ENCODE results near the gene PHTF2. TPM values are rescaled to one million over a fixed set of nuclear protein-coding genes. Genes with fewer than 3 reads are reported as not detected.

PHTF2 gene
- total and polyA plus RNA-seq, 2 of the 4 experiments (the other 2 are of a cell fraction) = 28.3 to 69.9 TPM

GRCh38 chr7:77766801-77767605 lies 31.6 kb upstream of the PHTF2 start:
- peak overlapping the region; percentile 38; the same call in 1 of the 2 replicates for H3K4ac ChIP-seq (ENCODE audit: low read depth, low read length)
- H3K4me2 ChIP-seq (ENCODE audit: low read depth, low read length) = no peak overlapping the region
- no peak overlapping the region for H2BK15ac ChIP-seq (ENCODE audit: low read depth, low read length)
- no peaks in the 10 kb centered on the region for H3K9me3 ChIP-seq (ENCODE audit: control insufficient read depth, insufficient read depth, low read length)
- no peaks in the 10 kb centered on the region for H3K27me3 ChIP-seq (ENCODE audit: control insufficient read depth, insufficient read depth, low read length)
- H3K9ac ChIP-seq (ENCODE audit: low read depth, low read length) = no peak overlapping the region
- H4K8ac ChIP-seq (ENCODE audit: low read depth in 2 of 2, low read length in 2 of 2) = no peak overlapping the region
- peaks cover 15 to 45% of the 10 kb centered on the region in 2 experiments for H3K79me1 ChIP-seq (ENCODE audit: low read depth in 1 of 2, low read length in 2 of 2)
- peaks cover 3% of the 10 kb centered on the region for H3K36me3 ChIP-seq (ENCODE audit: control insufficient read depth, insufficient read depth, low read length)
- peaks cover 6% of the 10 kb centered on the region for H3K9me1 ChIP-seq (ENCODE audit: insufficient read depth, low read length)
- no peak overlapping the region for H4K91ac ChIP-seq (ENCODE audit: insufficient read depth, low read depth, low read length)
- H2AFZ ChIP-seq (replicated peaks; ENCODE audit: low read length, poor library complexity) = no peak overlapping the region
- no peak for TF ChIP-seq CHD1 (IDR thresholded peaks at IDR 0.05; ENCODE audit: low read depth, low read length)
- no peak for TF ChIP-seq POLR2A (IDR thresholded peaks at IDR 0.05; ENCODE audit: low read depth, low read length)
- no peak for TF ChIP-seq USF2 (IDR thresholded peaks at IDR 0.05; ENCODE audit: low read depth, low read length)
- TF ChIP-seq MAFK (IDR thresholded peaks at IDR 0.05; ENCODE audit: low read depth, low read length) = no peak
- TF ChIP-seq RCOR1 (IDR thresholded peaks at IDR 0.05; ENCODE audit: insufficient replicate concordance, low read length) = no peak
- TF ChIP-seq NFE2L2 (IDR thresholded peaks at IDR 0.05; ENCODE audit: low read depth, low read length) = no peak
- no peak for TF ChIP-seq MXI1 (IDR thresholded peaks at IDR 0.05; ENCODE audit: borderline replicate concordance, low read depth, low read length)
- no peak for TF ChIP-seq CTCF (conservative IDR thresholded peaks at IDR 0.05; ENCODE audit: low read depth, low read length)
- TF ChIP-seq ELK1 (IDR thresholded peaks at IDR 0.05; ENCODE audit: borderline replicate concordance, low read depth, low read length) = no peak
- no peak for TF ChIP-seq SMC3 (IDR thresholded peaks at IDR 0.05; ENCODE audit: low read depth, low read length)
- TF ChIP-seq CEBPB (IDR thresholded peaks at IDR 0.05; ENCODE audit: low read depth, low read length) = no peak
- no peak for TF ChIP-seq MAZ (IDR thresholded peaks at IDR 0.05; ENCODE audit: borderline replicate concordance, low read depth, low read length)
- H4K5ac ChIP-seq (ENCODE audit: low read depth, low read length) = no peak overlapping the region
- in situ Hi-C loops (cut with MboI; ENCODE audit: low sequenced_read_pairs) (no loop called here), intact Hi-C loops (cut with micrococcal nuclease) (no loop called here), dilution Hi-C loops (cut with HindIII; ENCODE audit: low sequenced_read_pairs, unreplicated experiment) (no loop called here)
- no peak for DNase-seq
- H4K20me1 ChIP-seq (ENCODE audit: insufficient read depth, low read length) = 0 out of 2 replicates have a peak, but pooled peaks cover 7% of the 10 kb centered on the region
- H3K27ac ChIP-seq (ENCODE audit: insufficient read depth, low read length) = no peak overlapping the region
- H3K18ac ChIP-seq (ENCODE audit: low read depth, low read length) = no peak overlapping the region
- no peak overlapping the region for H2BK20ac ChIP-seq (ENCODE audit: low read depth, low read length)
- BruUV-seq (replicated peaks) = no TSS peak
- no peak overlapping the region for H2BK120ac ChIP-seq (ENCODE audit: low read depth, low read length)
- CTCF ChIA-PET = no interaction called here
- POLR2A ChIA-PET (ENCODE audit: unreplicated experiment) = interaction anchor here (0.7 kb wide), 1 partner anchor 145 kb away, joined by 11 read pairs; no protein-coding TSS in a partner anchor
- WGBS, 2 experiments (ENCODE audit: extremely low coverage in 2 of 2, insufficient read length in 1 of 2) = no CpG with 5 or more reads among the region's 6 CpGs
- ATAC-seq (ENCODE audit: low read depth) = no peak
- H3K4me3 ChIP-seq (ENCODE audit: insufficient read depth, low read depth, low read length) = no peak overlapping the region
- H3K4me1 ChIP-seq (ENCODE audit: control insufficient read depth, insufficient read depth, low read length) = peaks cover 2% of the 10 kb centered on the region
- H3K14ac ChIP-seq (replicated peaks; ENCODE audit: low read depth, low read length) = no peak overlapping the region; the same call in 1 of the 2 replicates
- H2AK9ac ChIP-seq (replicated peaks; ENCODE audit: low read depth, low read length, poor library complexity) = no peak overlapping the region
- no peak overlapping the region for H3K23ac ChIP-seq (ENCODE audit: low read depth, low read length)
- H3K56ac ChIP-seq (ENCODE audit: extremely low read depth, insufficient read depth, low read length) = no peak overlapping the region
- no peak overlapping the region; the same call in 1 of the 2 replicates for H2AK5ac ChIP-seq (ENCODE audit: low read depth, low read length)
- no peak overlapping the region for H2BK5ac ChIP-seq (ENCODE audit: low read depth, low read length, poor library complexity, severe bottlenecking)

All from IMR-90 (cell line).